Measurements from ENCODE around the gene CYP2C8. TPM values are rescaled to one million over a fixed set of nuclear protein-coding genes. Genes with fewer than 3 reads are reported as not detected.

Gene CYP2C8
- total RNA-seq, 1 experiment from 2014 or later = 0.26 TPM

DNA sequence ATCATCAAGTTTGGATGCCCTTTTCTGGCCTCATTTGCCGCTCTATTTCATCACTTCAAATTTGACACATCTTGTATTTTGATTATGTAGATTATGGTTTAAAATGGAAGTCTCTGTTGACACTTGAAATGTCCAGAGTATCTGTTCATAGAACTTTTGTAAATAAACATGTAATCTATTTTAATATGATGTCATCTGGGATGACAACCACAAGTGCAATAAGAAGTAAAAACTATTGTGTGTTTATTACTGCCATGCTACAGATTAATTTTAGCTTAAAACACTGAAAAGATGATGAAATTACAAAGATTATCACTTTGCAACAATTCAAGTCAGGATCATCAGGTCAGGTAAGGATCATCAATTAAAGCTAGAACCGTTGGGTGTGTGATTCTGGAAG lies 30.0 kb downstream of the CYP2C8 start:
- Histone ChIP-seq H3K23me2 (ENCODE audit: insufficient read length, low read depth, low read length, poor library complexity, severe bottlenecking) (no peaks in the 10 kb centered on the region), H3K9ac (ENCODE audit: extremely low read depth, insufficient read length, low read length) (no peak overlapping the region), H3K27me3 (ENCODE audit: insufficient read depth, low read length) (no peaks in the 10 kb centered on the region), H2BK5ac (ENCODE audit: insufficient read length, low read length) (no peak overlapping the region), H3K4me1 (ENCODE audit: insufficient read depth, low read length) (no peaks in the 10 kb centered on the region), H3K14ac (ENCODE audit: insufficient read depth, low read length) (no peak overlapping the region), H2AFZ (ENCODE audit: low read length) (no peak overlapping the region), H2AK5ac (ENCODE audit: insufficient read length, low read length) (no peak overlapping the region), H3K79me1 (ENCODE audit: insufficient read depth, low read depth, low read length, poor library complexity, severe bottlenecking) (no peaks in the 10 kb centered on the region), H2BK12ac (ENCODE audit: insufficient read length, low read depth, low read length) (no peak overlapping the region), H4K20me1 (ENCODE audit: control insufficient read depth, insufficient read depth, insufficient read length) (no peaks in the 10 kb centered on the region), H4K5ac (ENCODE audit: insufficient read length, low read depth, low read length) (no peak overlapping the region), H3K27ac (ENCODE audit: insufficient read length, low read depth, low read length) (no peak overlapping the region), H4K8ac (replicated peaks; ENCODE audit: insufficient read length, low read depth, low read length) (no peak overlapping the region), H3K18ac (ENCODE audit: insufficient read length, low read depth, low read length) (no peak overlapping the region), H2BK15ac (ENCODE audit: low read depth, low read length) (no peak overlapping the region), H3K79me2 (ENCODE audit: insufficient read depth, low read length) (no peaks in the 10 kb centered on the region), H3K4ac (ENCODE audit: low read depth, low read length) (no peak overlapping the region), H4K91ac (ENCODE audit: insufficient read length, low read depth, low read length) (no peak overlapping the region), H3T11ph (ENCODE audit: low read length) (no peak overlapping the region), H3K4me2 (ENCODE audit: insufficient read depth, insufficient read length, low read length) (no peak overlapping the region), H3K56ac (ENCODE audit: insufficient read length, low read depth, low read length) (no peak overlapping the region), H3K23ac (ENCODE audit: insufficient read length, low read depth, low read length) (no peak overlapping the region), H3K9me3 (ENCODE audit: control insufficient read depth, low read depth, low read length) (no peaks in the 10 kb centered on the region), H2BK20ac (ENCODE audit: low read depth, low read length, poor library complexity, severe bottlenecking) (no peak overlapping the region), H2BK120ac (ENCODE audit: low read depth, low read length, poor library complexity, severe bottlenecking) (no peak overlapping the region)
- no CpG with 5 or more reads among the region's 2 CpGs for WGBS (ENCODE audit: extremely low coverage, insufficient read length, low lambda C conversion rate)
- no peak for DNase-seq
- no peaks in the 10 kb centered on the region for H3K36me3 Mint-ChIP-seq (ENCODE audit: insufficient read depth in 1 of 3, low read depth in 3 of 3)
- no peaks in the 10 kb centered on the region for H3K27me3 Mint-ChIP-seq (ENCODE audit: low read depth)
- H3K27ac Mint-ChIP-seq = no peak overlapping the region
- no peaks in the 10 kb centered on the region for H3K9me3 Mint-ChIP-seq
- H3K4me1 Mint-ChIP-seq = peaks cover 2 to 6% of the 10 kb centered on the region in 2 experiments; a peak in 3 of 4 replicates
- H3K4me3 Mint-ChIP-seq = no peak overlapping the region
- TF ChIP-seq, protein P1, sequence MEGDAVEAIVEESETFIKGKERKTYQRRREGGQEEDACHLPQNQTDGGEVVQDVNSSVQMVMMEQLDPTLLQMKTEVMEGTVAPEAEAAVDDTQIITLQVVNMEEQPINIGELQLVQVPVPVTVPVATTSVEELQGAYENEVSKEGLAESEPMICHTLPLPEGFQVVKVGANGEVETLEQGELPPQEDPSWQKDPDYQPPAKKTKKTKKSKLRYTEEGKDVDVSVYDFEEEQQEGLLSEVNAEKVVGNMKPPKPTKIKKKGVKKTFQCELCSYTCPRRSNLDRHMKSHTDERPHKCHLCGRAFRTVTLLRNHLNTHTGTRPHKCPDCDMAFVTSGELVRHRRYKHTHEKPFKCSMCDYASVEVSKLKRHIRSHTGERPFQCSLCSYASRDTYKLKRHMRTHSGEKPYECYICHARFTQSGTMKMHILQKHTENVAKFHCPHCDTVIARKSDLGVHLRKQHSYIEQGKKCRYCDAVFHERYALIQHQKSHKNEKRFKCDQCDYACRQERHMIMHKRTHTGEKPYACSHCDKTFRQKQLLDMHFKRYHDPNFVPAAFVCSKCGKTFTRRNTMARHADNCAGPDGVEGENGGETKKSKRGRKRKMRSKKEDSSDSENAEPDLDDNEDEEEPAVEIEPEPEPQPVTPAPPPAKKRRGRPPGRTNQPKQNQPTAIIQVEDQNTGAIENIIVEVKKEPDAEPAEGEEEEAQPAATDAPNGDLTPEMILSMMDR (conservative IDR thresholded peaks at IDR 0.05) = no peak

All from H9 (cell line).